Activated CD8-positive, alpha-beta memory T cell treated with anti-CD3 and anti-CD28 coated beads for 1 hour (primary cell): Measurements from ENCODE around the gene CFAP251.

Experiments used
- DNase-seq, 2 donors: peaks; one replicate each; pipeline ENCODE4 v3.0.0-alpha.2; 2020; ENCODE audit warnings: low read depth in 1 of 2; ENCODE audit errors: extremely low read depth in 1 of 2

CFAP251 gene

DNA sequence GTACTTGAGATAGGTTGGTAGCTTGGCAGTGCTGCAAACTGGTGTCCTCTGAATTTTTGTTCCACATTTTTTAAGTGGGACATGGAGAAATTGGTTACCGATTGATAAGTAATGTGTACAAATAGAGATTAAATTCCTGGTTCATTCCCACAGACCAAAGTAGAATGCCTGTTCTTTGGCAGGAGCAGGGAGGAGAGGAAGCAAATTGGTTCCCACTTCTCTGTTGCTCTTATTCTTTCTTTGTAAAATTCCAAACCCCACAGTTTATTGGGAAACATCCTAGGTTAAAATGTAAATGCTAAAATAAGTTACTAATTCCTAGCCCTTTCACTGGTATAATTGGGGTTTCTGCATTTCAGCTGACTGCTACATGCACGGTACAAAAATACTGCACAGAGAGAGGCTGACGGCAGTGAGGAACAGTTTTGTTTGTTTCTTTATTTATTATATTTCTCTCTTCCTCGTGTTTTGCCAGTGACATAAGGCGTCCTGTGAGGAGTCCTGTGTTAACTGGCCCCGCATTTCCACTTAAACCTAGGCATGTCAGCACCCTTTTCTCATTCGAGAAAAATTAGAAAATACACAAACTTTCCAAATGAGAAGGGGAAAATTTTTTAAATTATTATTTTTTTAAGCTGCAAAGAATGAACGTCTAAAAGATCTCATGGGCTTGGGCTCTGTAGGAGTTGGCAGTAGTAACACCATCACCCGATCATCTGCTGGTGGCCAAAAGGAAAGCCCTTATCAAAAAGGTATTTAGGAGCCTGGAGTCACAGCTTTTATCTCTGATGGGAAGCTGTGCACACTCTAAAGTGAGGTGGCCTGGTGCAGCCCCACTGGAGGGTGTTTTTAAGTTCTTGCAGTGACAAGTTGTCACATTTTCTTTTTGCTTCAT, 77.9 kb downstream of the CFAP251 start:
- no peak for DNase-seq

DNA sequence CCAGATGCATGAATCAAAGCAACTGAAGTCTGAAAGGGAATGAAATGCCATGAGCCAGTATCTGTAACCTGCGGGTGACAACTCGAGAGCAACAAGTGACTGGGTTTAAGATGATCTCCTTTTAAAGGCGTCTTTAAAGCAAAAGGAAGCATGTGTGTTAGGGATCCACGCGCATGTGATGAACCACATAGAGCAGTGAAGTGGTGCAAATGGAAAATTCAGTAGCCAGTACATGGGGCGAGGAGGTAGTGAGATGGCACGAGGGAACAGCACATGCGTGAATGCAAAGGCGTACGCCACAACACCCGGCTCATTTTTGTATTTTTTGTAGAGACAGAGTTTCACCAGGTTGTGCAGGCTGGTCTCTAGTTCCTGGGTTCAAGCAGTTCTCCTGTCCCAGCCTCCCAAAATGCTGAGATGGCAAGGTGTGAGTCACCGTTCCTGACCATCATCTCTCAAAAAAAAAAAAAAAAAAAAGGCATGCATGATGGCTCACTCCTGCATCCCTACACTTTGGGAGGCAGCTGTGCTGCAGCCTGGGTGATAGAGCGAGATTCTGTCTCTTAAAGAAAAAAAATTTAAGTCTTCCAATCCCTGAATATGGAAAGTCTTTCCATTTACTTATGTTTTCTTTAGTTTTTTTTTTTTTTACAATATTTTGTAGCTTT, 78.7 kb downstream of the CFAP251 start:
- no peak for DNase-seq

DNA sequence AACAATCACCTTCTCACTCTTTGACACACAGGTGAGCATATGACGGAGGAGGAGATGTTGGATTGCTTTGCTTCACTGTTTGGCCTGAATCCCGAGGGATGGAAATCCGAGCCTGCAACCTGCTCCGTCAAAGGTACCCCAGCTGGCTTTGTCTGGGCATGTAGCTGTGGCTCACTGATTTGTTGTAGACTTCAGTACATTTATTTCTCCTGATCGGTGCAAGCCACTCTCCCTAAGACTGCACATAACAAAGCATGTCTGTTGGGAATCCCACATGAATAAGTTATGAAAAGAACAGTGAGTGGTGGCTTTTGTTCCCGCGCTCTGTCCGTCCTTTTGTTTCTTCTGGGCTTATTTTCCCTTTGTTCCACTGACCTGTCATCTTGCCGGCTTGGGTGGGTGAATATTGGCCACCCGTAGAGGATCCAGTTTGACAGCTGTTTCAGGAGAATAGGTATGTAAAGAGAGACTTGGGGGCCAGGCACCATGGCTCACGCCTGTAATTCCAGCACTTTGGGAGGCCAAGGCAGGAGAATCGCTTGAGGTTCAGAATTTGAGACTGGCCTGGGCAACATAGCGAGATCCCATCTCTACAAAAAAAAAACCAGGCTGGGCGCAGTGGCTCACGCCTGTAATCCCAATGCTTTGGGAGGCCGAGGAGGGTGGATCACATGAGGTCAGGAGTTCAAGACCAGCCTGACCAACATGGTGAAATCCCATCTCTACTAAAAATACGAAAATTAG, 83.2 kb downstream of the CFAP251 start:
- no peak for DNase-seq

DNA sequence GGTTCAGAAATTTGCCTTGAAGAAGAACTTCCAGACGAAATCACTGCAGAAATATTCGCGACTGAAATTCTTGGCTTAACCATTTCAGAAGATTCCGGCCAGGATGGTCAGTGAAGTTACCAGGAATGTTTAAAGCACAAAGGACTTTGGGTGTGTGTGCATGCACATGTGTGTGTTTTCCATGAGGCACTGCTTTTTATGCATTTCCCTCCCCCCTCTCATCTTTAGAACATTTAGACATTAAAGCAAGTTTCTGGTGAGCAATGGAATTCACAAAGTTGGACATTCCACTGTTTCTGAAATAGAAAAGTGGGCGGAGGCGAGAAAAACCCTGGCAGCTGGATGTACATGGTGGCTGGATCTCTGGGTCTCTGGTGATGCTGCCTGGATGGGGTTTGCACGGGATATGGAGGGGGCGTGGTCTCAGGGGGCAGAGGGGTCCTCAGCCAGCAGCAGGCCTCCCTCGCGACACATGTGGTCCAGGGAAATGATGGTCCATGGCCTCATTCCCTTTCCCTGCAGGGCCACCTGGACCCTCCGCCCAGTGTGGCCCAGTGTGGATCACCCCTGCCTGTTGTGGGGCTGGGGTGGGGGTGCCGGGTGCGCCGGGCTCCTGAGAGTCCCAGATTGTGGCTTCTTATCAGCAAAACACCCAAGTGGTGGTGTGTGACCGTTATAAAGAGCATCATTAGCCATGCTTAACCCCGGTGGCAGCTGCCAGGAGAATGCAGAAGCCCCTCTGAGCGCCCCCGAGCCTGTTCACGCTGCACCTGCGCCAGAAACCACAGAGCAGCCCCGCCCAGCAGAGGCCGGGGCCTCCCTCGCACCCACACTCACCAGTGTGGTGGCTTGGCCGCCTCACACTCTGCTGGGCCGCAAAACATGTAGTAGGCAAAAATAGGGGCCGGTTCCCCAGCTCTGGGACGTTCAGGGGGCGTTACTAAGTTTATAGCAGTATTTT, 85.5 kb downstream of the CFAP251 start:
- no peak for DNase-seq

DNA sequence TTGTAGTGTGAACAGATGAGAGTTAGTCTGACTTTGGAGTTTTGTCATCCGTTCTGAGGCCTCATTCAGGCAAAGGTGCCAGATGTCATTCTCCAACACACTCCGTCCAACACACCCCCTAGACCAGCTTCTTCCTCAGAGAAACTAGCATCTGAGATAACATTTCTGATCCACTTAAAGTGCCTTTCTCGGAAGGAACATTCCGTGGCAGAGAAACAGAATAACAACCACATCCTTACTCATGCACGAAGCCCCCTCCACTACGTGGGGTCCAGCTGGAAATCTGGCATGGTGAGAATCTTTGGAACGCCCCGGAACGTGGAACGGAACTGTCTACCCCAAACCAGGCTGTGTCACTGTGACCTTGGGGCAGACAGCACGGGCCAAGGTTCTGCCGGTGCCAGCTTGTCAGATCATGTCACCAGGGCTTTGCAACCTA, 86.3 kb downstream of the CFAP251 start:
- no peak for DNase-seq

DNA sequence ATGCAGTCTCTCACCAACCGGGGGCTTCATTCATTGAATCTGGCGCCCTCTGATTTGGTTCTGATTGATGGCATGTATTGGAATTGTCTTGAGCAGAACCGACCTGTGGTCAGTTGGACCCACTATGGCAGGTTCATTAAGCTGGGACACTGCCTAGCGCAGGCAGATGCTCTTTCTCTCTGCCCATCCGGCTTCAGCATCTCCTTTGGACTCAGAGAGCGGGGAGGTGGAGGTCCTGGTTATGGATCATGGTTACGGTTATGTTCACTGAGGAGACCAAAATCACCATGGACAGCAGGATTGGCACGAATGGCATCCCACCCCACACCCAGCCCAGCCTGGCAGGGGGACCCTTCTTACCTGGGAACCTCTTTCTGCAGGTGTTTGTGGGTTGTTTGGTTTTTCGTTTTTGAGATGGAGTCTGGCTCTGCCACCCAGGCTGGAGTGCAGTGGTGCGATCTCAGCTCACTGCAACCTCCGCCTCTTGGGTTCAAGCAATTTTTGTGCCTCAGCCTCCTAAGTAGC, 86.9 kb downstream of the CFAP251 start:
- no peak for DNase-seq

DNA sequence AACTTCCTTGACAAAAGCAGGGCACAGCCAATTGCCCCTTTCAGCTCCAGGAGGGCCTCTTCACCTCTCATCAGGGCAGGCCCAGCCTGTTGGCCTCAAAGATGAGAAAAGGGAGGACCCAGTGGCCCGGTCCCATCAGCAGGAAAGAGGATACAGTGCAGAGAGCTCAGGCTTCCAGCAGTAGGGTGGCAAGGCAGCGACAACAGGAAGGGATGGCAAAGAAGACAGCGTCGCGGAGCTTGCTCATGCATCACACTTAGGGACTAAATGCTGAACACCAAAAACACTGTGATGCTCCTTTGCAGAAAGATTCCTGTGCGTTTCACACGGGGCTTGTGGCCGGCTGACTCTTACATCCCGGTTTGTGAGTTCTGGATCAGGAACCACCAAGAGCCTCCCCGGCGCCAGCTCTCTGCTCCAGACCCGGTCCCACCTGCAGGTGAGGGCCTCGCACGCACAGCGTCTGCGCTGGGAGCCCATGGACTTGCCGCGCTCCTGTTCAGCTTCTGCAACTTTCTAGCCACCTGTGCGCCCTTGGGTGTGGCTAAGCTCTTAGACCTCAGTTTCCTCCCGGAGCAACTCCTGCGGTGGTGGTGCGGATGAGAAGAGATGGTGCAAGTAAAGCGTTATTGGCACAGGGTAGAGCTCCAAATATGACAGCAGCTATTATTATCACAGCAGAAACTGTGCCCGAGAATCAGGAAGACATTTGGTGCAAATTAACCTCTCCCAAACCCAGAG, 88.0 kb downstream of the CFAP251 start:
- no peak for DNase-seq

DNA sequence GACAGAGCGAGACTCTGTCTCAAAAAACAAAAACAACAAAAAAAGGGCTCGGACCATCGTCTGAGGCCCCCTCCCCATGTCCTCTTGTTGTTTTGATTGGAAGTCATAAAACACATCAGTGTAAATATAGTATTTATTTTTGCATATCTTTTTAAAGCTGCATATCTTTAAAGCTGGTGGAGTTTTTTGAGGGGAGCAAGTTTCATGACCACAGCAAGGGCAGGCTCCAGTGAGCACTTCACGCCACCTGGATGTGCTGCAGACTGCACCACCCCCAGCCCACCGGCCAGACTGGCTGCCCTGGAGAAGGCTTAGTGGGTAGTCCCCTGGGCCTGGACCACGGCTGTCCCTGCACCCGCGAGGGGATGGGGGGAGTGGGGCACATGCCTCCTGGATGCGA, 91.3 kb downstream of the CFAP251 start:
- no peak for DNase-seq

DNA sequence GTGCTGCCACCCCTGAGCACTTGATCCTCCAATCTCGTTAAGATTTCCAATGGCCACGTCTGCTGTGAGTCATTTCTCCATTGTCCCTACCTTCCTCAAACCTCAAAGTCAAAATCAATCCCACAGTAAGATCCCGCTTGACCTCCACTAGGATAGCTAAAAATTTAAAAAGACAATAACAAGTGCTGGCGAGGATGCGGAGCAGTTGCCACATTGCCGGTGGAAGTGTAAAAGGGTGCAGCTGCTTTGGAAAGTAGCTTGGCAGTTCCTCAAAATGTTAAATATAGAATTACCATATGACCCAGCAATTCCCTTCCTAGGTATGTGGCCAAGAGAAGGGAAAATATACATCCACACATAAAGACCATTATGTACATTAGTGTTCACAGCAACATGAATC, 93.8 kb downstream of the CFAP251 start:
- no peak for DNase-seq

DNA sequence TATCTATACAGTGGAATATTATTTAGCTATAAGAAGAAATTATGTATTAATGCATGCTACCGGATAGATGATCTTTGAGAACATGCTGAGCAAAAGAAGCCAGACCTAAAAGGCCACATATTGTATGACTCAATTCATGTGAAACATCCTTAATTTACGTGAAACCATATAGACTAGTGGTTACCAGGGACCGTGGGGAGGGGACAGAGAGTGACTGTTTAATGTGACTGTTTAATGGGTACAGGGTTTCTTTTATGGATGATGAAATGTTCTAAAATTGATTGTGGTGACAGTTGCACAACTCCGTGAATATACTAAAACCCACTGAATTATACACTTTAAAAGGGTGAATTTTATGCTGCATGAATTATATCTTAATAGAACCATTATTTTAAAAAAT, 94.7 kb downstream of the CFAP251 start:
- no peak for DNase-seq

DNA sequence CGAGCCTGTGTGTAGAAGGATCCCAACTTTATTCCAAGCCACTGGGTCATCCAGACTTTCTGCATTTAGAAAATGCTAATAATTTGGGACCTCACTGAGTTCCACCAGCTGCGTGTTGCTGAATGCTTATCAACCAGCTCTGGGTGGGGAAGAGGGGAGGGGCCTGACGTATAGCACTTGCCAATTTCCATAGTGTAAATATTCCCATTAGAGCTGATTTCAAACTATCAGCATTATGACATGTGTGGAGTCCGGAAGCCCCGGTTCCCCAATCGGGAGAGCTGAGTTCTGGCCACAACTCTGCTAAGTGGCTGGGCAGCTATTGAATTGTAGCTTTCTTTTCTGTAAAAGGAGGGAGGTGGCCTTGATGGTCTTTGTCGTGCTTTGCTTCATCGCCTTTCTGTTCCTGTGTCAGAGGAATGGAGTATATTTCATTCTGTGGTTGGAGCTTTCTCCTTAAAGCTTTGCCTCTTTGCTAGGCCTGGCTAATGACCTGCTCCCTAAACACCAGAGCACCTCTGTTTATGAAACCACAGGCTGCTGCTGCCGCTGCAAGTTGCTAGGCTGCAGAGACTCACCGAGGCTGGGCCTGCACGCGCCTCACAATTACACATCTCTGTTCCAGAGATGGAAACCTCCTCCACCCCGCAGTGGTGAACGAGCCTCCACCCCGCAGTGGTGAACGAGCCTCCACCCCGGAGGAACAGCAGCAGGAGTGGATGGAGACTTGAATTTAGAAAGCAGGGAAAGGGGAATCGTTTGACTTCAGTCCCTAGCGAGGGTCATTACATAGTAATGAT, 95.6 kb downstream of the CFAP251 start:
- DNase-seq, result no peak

DNA sequence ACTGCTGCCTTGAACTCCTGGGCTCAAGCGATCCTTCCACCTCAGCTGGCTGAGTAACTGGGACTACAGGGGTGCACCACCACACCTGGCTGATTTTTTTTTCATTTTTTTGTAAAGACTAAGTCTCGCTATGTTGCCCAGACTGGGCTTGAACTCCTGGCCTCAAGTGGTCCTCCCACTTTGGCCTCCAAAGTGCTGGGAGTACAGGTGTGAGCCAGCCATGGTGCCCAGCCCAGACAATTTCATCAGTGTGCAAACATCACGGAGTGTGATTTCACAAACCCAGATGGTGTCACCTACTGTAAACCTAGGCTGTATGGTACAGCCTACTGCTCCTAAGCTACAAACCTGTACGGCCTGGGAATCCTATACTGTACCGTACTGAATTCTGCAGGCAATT, 96.4 kb downstream of the CFAP251 start:
- DNase-seq, result no peak

DNA sequence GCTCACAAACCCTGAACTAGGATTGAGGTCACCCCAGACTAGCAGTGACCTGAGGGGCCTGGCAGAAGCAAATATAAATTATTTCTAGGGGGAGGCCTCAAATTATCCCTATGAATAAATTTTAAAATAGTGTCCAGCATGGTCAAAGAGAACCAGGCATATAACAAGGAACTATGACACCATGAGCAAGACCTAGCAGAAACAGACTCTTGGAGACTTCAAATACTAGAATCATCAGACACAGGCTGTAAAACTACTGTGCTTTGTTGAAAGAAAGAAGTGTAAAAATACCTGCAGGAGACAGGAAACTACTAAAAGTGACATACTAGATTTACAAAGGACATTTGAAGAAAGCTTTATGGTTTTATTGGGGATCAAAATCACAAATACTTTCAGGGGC, 100.1 kb downstream of the CFAP251 start:
- DNase-seq, result no peak

DNA sequence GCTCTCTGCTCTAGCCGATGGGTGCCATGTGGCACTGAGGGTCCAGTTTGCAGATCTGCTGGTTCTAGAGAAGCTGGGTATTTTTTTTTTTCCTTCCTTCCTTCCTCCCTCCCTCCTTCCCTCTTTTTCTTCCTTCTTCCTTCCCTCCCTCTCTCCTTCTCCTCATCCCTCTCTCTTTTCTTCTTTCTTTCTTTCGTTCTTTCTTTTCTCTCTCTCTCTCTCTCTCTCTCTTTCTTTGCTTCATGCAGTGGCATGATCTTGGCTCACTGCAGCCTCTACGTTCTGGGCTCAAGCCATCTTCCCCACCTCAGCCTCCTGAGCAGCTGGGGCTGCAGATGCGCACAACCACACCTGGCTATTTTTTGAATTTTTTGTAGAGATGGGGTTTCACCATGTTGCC, 100.5 kb downstream of the CFAP251 start:
- DNase-seq, result no peak

DNA sequence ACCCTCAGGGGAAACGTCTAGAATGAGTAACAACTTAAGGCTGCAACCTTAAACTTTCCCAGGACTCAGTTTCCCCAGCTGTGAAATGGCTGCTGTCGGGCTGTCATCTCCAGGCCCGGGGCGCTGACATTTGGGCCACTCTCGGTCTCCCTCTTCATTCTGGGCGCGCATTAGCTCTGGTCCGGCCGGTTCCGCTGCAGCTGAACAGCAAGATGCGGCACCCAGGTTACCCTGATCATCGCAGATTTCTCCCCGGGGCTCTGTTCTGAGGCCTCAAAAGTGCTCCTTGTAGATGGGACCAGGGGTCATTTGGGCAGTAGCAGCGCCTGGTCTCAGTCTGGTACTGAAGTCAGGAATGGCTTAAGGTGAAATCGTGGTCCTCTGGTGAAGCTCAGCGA, 102.4 kb downstream of the CFAP251 start:
- DNase-seq, result no peak

DNA sequence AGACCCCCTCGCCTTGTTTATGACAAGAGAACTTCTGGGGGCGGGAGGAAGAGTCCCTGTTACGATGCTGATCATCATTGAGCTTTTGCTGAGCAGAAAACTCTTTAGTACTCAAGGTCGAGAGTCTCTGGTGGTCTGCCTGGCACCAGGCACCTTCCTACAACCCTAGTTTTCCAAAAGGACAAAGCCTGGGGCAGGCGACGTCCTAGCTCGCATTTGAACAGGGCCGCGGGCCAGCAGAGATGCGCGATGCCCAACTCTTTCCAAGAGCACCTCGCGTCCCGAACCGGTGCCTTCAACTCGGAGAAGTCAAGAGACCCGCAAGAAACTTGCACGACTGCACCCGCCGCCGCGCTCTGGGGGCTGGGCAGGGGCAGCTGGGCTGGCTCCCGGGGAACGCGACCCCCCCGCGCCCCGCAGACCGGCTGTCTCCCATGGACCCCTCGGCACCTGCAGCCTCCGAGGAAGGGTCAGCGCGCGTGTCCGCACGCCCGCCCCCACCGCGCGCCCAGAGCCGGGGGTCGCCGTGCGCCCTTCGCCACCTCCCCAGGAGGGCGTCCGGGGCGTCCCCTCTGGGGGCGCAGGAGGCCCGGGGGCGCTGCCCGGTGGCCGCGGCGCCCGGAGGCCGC, 102.9 kb downstream of the CFAP251 start:
- no peak for DNase-seq

DNA sequence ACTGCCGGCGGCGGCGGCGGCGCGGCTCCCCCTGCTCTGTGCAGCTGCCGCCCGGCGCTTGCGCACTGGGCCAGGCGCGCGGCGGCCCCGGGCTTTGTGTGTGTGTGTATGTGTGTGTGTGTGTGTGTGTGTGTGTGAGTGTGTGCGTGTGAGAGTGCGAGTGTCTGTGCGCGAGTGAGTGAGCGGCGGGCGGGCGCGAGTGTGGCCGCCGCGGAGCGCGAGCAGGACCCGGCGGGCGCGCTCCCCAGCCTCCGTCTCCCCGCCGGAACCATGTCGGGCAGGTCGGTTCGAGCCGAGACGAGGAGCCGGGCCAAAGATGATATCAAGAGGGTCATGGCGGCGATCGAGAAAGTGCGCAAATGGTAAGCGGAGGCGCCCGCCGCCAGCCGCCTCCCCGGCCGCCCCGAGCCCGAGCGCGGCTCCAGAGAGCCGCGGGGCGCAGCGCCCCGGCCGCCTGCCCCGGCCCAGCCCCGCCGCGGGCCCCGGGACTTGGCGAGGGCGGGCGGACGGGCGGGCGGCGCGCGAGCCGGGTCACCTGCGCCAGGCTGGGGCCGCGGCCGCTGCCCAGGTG, 103.5 kb downstream of the CFAP251 start, which contains the start of gene BCL7A:
Gene BCL7A (plus strand): TSS at position 63 of the 571 bp plus-strand sequence. CDS start 208 bp downstream, at position 271.
- peak; percentile 12 to 20 for DNase-seq
